Hepatocyte (in vitro differentiated cells): ENCODE measurements around the gene IMMP2L.

ENCODE experiments used
- CTCF ChIP-seq: fragments of 200-600 bp; sonication (generic); IDR thresholded peaks from 2 replicates; pipeline ENCODE4 v1.5.1; 2016; ENCODE audit warnings: antibody characterized with exemption, mild to moderate bottlenecking; ENCODE audit not compliant: poor library complexity
- EZH2phosphoT487 ChIP-seq: fragments of 200-600 bp; sonication (generic); IDR thresholded peaks from one replicate; pipeline ENCODE4 v1.6.1; 2018; ENCODE audit warnings: antibody characterized with exemption, mild to moderate bottlenecking, low read depth, moderate library complexity; ENCODE audit not compliant: unreplicated experiment, severe bottlenecking

DNA sequence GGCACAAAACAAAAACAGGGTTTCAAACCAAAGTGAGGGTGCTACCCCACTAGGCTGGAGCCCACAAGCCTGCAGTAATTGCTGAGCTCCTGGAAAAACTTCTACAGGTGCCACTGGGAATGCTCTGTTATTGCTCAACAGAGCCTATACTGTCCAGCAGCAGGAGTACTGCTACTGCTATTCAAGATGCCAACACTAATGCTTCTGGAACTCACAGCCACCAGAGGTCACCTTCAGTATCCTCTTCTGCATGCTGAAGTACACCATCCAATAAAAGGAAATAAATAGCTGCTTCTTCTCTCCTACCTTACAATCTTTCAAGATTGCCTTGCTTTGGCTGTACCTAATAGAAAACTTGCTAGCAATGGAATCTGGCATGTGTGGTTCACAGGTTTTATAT is 249.3 kb downstream of the IMMP2L start:
- TF ChIP-seq CTCF (no peak), EZH2phosphoT487 (no peak)
